ENCODE data around the gene SH2D3A.
A peak's percentile ranks its signal among the peaks of the same experiment; 100 is the strongest.

Gene SH2D3A

GRCh38 chr19:6736917-6737283, 30.3 kb downstream of the SH2D3A start:
- DNase-seq = no peak

GRCh38 chr19:6736169-6736916, 30.9 kb downstream of the SH2D3A start:
- peak; percentile 70 for DNase-seq

DNA sequence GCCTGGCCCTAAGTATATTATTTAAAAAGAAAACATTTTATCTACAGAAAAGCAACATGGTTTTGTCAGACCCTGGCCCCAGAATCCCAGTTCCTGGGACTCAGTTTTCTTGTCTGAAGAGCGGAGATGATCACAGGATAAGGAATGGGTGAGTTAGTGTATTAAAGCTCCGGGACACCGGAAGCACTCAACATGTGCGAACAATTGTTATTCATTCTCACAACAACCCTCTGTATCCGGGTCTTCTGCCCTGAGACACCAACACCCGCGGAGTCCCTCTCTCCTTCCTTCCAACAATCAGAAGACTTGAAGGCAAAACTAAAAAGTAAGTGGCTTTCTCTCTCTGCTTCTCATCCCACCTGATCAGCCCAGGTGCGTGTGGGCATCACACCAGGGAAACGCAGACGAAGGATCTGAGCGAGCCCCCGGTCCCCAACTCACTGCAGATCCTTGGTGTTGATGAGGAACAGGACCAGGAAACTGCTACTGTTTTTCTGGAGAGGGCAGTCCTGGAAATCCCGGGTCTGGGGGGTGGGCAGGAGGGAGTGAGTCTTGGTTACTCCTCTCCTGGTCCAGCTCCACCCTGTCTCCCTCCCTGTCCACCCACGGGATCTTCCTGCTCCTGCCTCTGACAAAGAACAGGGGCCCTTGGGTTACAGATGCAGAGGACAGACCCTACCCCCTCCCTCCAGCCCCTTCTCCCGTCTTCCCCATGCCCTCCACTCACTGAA, 31.9 kb downstream of the SH2D3A start:
- no peak for DNase-seq

- no peak for DNase-seq
These were observed 33.0 kb downstream of the SH2D3A start for GRCh38 chr19:6734096-6734696.

GRCh38 chr19:6733338-6734095, 33.7 kb downstream of the SH2D3A start:
- DNase-seq = no peak

- DNase-seq = no peak
These were observed 34.4 kb downstream of the SH2D3A start for GRCh38 chr19:6732803-6733337.

GRCh38 chr19:6731822-6732221, 35.4 kb downstream of the SH2D3A start:
- DNase-seq = no peak

GRCh38 chr19:6730941-6731670, 36.1 kb downstream of the SH2D3A start:
- DNase-seq = no peak

DNA sequence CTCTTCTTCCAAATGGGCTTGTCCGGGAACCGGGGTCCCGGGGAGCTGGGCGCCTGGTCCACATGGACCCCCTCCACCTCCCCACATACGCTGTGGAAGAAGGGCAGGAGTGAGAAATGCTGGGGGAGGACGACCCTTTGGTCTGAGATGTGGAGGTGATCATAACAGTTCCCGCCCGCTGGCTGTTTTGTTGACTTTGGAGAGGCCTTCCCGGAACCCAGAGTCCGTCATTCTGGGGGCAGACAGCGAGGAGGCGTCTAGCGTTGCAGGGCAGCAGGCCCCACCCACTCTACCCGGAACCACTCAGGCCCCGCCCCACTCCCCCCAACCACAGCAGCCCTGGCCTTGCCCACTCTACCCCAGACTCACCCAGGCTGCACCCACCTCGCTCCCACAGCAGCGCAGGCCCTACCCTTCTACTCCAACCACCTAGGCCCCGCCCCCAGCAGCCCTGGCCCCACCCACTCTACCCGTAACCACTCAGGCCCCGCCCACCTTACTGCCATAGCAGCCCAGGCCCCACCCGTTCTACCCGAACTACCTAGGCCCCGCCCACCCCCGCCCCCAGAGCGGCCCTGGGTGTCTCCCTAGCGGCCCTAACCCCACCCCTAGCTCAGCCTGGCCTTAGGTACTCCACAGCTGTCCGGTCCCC, 37.0 kb downstream of the SH2D3A start:
- DNase-seq = no peak

- DNase-seq = no peak
These were observed 37.6 kb downstream of the SH2D3A start for GRCh38 chr19:6729573-6730152.

GRCh38 chr19:6728346-6728745, 38.9 kb downstream of the SH2D3A start:
- DNase-seq = no peak

DNA sequence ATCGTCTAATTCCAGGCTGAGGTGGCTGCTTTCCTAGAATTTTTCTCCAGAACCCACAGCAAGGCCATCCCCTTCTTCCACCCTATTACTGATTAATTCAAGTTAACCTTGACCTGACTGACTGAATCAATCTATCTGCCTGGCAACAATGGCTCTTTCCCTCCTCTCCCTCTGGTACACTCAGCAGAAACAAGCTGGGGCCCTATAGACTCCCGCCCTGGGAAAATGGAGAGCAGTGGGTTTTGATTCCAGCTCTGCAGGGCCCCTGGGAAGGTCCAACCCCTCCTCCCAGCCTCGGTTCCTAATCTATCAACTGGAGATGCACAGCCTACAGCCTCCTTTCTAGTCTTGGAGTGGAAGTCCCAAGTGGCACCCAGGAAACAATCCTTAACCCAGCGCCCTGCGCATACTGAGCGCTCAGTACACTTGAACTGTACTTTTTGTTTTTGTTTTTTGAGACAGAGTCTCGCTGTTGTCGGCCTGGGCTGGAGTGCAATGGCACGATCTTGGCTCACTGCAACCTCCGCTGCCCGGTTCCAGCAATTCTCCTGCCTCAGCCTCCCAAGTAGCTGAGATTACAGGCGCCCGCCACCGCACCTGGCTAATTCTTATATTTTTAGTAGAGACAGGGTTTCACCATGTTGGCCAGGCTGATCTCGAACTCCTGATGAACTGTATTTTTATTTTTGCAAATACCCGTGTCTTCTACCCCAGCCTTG, 41.6 kb downstream of the SH2D3A start:
- no peak for DNase-seq

- no peak for DNase-seq
These were observed 42.4 kb downstream of the SH2D3A start for GRCh38 chr19:6724631-6725492.

GRCh38 chr19:6723738-6724137, 43.5 kb downstream of the SH2D3A start:
- DNase-seq = no peak

GRCh38 chr19:6723108-6723618, 44.1 kb downstream of the SH2D3A start:
- no peak for DNase-seq

DNA sequence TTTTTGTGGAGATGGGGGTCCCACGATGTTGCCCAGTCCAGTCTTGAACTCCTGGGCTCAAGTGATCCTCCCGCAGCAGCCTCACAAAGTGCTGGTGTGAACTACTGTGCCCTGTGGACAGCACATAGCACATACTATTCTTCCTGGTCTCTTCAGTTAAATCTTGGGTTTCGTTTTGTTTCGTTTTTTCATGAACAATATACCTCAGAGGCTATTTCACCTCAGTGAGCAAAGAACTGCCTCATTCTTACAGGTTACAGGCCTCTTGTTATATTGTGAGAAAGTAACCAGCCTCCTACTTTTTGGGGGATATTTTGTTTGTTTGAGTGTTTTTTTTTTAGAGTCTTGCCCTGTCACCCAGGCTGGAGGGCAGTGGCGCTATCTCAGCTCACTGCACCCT, 45.5 kb downstream of the SH2D3A start:
- DNase-seq = no peak

DNA sequence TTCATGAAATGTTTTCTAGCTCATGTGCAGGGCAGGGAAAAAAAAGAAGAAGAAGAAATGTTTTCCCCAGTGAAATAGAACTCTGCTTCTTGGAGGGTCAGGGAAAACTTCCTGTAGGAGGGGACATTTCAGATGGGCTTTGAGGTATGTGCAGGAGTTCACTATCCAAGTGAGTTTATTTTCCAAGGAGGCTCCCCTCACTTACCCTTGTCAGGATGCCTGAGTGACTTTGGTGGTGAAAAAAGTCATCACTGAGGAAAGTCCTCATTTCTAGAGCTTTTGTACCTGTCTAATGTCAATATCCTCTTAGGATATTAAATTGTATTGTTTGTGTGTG, 46.1 kb downstream of the SH2D3A start:
- no peak for DNase-seq

GRCh38 chr19:6720369-6721137, 46.7 kb downstream of the SH2D3A start, which contains the start of gene C3:
TSS of gene C3 (minus strand) at chr19:6720650. CDS start at chr19:6720589, 61 bp downstream.
- DNase-seq = no peak

- DNase-seq = no peak
These were observed 47.3 kb downstream of the SH2D3A start for GRCh38 chr19:6719992-6720368.
